GM04503 (cell line): Measurements from ENCODE around the gene SLC41A3.
"Not testable (repeated sequence)": the region's sequence is repeated elsewhere in the genome, so short reads cannot be mapped to it uniquely, and the experiment has no call there.

ENCODE experiments used
- DNase-seq: peaks from one replicate; pipeline ENCODE4 v3.0.0-alpha.2; 2012; ENCODE audit warnings: low read depth

The SLC41A3 gene

DNA sequence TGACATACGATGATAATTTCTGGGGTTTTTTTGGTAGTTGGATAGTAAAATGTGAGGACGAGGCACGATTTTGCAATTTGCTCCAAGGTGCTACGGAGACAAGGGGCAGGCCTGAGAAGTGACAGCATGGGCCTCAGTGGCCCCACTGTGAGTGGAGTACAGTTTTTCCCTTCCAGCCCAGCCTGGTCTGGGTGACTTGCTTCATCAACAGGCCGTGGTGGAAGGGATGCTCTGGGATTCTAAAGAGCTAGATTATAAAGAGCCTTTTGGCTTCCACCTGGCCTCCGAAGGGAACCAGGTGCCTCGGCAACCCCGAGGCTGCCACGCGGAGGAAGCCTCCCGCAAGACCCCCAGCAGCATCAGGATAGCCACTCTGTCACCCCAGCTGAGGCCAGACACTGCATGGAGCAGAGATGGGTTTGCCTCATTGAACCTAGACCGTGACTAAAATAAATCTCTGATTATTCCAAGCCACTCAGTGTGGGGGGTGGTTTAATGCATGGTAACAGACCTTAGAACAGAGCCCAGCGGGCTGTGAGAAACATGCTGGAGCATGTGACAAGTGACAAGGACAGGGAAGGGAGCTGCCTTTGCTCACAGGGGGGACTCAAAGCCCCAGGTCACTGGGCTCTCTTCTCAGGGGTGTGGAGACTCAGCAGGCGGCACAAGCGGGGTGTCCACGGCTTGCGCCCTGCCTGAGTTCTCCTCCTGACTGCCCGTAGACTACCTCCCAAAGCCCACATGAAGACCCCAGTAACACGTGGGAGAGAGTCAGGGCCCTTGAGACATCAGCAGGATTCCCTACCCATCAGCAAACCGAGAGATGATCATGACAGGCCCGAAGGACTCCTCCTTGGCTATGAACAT lies 22.6 kb upstream of the SLC41A3 start:
- no peak for DNase-seq

DNA sequence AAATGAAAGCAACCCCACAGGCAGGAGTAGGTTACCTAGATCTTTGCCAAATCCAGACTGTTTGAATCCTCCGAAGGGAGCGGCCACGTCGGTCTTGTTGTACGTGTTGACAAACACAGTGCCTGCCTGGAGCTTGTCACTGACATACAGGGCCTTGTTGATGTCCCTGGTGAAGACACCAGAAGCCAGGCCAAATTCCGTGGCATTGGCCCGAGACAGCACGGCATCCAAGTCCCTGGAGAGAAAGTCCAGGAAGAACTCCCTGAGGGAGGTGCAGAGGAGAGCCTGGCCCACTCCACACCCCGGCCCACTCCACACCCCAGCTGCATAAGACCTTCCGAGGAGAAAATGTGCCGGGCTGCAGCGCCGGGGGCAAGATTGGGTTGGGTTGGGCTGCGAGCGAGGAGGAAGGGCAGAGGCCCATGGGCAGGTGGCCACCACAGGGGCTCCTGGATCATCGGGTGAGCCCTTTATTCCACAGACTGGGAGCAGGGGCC lies 21.8 kb upstream of the SLC41A3 start:
- no peak for DNase-seq

DNA sequence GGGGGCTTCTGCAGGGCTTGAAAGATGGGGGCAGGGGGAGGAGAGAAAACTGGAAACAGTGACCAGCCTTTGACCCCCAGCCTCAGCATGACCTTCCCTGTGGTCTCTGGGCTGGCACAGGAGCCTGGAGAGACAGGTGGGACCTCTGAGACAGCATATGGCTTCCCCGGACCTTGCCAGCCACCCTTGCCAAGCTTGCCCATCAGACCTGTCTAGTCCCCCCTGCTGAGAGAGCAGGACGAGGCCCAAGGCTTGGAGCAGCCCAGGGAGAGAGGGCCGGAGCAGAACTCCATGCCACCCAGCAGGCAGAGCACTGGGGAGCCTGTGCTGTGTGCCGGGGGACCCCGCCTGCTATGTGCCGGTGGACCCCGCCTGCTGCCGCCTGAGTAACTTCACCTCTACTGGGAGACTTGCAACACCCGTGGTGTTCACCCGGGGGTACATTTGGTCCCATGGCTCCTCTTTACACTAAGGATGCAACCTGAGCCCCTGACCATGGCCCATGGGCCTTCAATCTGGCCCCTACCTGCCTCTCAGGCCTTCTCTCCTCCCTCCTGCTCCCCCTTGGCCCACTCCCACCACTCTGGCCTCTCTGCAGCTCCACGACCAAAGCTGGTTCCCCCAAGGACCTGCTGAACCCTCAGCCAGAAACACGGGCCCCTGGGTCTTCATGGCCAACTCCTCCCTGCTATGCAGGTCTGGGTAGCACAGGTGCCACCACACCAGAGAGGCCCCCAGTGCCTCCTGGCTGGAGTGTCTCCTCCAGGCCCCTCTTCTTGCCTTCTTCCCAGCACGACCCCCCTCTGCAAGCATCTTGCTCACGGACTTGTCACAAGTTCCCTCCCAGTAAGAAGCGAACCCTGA lies 21.1 kb upstream of the SLC41A3 start:
- DNase-seq = no peak

DNA sequence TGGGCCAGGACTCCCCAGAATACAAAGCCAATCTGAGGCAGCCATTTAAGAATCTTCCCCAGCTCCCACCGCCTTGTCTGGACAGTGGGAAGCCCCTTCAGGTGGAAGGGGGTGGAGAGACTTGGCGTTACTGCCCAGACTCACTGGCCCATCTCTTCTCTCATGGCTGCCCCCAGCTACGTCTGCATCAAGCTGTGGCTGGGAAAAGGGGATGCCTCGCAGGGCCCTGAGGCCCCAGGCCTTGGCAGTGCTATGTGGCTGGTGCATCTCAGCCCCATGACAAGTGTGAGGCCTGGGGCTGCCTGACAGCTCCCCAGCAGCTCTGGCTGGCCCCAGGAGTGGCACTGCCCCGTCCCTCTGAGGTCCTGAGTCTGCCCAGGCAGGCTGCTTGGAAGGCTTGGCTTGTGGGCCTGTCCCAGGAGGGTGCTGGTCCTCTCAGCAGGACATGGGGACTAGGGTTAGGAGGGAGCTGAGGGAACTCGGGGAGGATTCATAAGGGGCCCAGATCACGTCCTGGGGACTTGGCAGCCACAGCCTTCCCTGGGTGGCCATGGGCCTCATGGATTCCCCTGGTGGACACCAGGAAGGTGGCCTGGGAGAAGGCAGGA lies 20.2 kb upstream of the SLC41A3 start:
- DNase-seq = no peak

DNA sequence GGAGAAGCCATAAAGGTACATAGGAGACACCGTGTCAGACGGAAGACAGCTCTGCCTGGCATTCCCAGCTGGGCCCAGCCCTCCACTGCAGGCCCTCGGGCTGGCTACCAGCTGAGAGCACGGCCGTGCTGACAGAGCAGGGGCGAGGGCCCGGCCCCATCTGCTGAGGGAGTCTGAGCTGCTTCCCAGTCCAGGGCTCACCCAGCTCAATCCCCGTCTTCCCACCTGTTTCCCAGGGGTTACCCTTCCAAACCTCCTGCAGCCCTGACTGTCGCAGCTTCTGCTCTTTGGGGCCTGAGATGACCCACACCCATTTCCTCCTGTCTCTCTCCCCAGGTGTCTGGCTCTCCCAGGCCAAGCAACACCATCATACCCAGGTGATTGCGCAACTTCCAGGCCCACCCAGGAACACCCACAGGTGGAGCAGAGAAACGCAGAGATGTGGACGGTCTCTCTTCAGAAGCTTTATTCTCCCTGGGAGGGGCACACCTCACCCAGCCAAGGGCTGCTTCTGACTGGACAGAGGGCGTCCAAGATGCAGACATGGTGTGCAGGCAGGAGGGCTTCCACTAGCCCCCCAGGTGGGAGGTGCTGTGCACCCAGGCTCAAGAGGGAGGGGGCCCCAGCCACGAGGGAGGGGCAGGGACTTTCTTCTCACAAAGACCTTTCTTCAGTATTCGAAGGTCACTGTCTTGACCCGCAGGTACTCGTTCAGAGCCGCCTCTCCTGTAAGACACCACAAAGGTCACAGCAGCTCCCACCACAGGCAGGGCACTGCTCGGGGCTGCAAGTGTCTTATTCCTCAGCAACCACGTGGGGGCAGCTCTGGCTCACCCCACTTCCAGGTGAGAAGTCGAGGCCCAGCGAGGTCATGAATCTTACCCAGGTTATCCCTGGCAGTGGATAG lies 19.4 kb upstream of the SLC41A3 start:
- DNase-seq = no peak

DNA sequence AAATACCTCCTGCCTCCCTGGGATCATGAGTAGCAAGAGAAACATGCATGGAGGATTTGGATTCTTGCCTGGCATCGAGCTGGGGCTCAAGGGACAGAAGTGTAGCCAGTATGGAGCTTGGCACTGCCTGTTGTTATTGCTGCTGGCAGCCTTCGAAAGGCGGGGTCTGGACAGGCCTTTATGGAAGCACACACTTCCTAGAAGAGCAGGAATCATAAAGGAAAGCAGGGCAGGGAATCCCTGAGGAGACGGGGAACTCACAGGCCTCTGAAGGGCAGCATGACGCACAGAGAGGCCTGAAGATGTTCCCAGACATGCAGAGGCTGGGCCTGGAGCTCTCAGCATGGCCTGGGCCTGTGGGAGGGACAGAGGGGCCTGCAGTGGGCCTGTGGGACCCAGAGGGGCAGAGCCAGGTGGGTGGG lies 18.6 kb upstream of the SLC41A3 start:
- DNase-seq = peak; percentile 63

DNA sequence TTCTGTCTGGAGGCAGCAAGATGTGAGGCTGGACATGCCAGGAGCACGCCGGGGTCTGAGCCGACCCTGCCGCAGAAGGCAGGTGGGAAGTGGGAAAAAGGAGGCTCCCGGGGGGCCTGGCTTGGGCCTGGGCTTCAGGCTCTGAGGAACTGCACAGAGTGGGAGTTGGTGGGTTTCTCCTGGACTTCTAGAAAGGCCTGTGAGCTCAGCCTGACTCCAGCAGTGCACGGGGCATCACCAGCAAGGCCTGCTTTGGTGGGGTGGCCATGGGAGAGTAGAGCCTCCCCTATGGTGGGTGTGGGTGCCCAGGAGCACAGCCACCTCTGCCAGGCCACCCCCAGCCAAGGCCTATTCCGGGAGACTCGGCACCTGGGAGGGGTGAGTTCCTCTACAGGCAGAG lies 18.1 kb upstream of the SLC41A3 start:
- DNase-seq = no peak

DNA sequence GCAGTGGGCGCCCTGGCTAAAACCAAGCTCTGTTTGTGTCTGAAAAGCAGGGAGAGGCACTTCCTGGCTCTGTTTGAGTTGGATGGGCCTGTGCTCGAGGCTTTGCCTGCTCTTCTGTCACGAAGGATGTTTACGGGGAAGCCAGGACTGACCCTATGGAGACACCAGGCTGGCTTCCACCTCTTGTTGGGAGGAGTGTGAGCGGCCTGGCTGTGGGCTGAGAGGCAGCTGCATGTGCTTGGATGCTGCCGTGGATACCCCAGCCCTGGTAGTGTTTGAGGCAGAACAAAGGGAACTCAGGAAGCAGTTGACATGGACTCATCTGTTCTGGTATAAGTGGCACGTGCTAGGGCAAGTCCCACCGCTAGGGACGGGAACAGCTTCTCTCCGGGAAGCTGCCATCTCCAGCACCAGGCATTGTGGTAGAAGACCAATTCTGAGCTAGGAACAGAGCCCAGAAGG lies 17.6 kb upstream of the SLC41A3 start:
- DNase-seq = no peak

DNA sequence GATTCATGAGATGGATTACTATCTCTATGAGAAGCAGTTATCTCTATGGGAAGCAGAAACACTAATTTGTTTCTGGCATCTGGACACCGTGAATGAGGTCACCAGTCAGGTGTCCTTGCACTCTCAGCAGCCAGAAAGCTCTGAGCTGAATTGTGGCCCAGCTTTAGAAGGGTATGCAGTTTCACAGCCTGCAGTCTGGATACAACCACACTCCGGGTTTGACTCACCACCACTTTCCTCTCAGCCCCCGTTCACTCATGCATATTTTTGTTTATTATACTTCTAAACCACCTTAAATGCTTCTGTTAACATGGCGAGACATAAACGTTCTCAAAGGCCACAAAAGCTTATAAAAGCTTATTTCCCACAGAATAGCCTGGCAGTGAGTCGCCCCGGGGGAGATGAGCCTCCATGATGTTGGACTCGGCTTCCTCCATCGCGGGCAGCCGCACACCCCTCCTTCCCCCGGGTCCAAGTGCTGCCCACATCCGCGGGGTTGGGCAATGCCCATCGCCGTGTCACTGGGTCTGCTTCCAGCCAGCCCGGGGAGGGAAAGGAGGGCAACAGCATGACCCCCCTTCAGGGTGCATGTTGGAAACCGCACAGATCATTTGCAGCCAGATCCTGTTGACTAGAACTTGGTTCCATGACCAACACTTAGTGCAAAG lies 16.8 kb upstream of the SLC41A3 start:
- DNase-seq = no peak

DNA sequence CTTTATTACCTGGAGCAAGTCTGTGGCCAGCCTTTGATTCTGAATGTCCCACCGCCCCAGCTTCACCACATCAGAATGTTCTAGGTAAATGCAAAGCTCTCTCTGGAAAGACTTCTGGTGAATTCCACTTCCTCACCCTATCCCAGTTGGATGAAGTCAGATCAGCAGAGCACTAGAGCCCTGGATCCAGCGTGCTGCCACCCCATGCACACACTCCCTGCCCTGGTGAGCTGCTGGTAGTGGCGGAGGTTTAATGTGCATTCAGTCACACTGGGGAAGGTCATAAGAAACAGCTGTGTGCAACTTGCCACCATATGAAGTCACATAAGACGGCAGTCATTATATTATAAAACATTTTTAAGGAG lies 16.3 kb upstream of the SLC41A3 start:
- DNase-seq = no peak

DNA sequence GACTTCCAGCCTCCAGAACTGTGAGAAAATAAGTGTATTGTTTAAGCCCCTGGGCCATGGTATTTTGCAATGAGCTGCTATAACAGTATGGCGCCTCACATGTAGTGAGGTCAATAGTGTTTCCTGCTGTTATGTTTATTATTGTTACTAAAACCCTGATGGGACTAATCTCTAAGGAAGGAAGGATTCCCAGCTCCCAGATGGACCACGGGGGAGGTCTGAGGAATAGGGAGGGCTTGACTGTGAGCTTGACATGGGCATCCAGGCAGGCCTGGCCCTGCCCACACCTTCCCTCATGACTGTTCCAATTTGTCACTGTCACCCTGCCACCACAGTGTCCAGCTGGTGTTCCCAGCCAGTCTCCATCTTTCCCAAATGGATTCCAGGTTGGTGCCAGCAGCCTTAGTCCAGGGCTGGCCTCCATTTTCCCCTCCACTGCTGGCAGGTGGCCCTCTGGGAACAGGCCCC lies 14.5 kb upstream of the SLC41A3 start:
- DNase-seq = no peak

DNA sequence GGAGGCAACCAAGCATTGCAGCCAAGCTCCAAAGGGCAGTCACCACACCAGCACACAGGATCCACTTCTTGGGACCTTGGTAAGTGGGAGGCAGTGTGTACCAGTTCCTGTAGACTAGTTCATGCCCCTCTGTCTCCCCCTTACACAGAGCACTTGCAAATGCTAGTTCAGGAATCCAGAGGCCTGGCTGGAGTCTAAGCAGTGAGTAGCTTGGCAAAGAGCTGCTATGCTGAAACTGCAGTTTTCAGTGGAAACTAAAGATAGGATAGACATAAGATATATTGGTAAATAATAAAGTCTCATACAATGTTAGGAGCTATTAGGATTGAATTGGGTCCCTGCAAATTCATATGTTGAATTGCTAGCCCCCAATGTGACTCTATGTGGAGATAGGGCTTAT lies 13.9 kb upstream of the SLC41A3 start:
- DNase-seq = no peak

DNA sequence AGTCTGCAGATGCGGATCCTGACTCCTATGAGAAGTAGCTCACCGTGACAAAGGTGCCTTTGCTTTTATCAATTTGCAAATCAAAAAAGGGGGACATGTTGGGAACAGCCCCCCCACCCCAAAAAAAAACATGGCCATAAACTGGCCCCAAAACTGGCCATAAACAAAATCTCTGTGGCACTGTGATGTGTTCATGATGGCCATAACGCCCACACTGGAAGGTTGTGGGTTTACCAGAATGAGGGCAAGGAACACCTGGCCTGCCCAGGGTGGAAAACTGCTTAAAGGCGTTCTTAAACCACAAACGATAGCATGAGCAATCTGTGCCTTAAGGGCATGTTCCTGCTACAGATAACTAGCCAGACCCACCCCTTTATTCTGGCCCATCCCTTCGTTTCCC lies 12.3 kb upstream of the SLC41A3 start:
- not testable (repeated sequence) for DNase-seq

DNA sequence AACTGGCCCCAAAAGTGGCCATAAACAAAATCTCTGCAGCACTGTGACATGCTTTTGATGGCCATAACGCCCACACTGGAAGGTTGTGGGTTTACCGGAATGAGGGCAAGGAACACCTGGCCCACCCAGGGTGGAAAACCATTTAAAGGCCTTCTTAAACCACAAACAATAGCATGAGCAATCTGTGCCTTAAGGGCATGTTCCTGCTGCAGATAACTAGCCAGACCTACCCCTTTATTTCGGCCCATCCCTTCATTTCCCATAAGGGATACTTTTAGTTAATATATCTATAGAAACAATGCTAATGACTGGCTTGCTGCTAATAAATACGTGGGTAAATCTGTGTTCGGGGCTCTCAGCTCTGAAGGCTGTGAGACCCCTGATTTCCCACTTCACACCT lies 8.2 kb upstream of the SLC41A3 start:
- not testable (repeated sequence) for DNase-seq

DNA sequence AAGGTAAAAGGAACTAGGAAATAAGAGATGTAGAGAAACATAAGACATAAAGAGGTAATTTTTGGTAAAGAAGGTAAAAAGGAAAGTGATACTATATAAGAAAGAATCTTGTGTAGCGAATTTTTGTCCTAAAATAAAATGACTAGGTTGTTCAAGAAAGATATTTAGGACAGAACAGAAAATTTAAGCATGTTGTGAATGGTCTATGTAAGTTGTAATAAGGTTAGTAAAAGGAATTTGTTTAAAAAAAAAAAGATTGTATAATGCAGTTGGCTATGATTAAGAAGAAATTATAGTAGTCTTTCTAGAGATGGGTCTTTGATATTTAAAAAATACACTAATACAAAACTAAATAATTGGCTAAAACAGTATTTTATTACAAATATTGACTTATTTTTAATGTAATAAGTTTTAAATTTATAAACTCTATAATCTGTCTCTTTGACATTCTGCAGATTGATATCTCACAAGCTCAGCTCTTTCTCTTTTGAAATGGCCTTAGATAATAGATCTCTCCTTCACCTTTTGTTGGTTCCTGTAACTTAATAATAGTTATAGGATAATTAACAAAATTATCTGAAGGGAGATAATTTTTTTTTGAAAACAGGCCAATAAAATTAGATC lies 3.7 kb upstream of the SLC41A3 start:
- DNase-seq = no peak

DNA sequence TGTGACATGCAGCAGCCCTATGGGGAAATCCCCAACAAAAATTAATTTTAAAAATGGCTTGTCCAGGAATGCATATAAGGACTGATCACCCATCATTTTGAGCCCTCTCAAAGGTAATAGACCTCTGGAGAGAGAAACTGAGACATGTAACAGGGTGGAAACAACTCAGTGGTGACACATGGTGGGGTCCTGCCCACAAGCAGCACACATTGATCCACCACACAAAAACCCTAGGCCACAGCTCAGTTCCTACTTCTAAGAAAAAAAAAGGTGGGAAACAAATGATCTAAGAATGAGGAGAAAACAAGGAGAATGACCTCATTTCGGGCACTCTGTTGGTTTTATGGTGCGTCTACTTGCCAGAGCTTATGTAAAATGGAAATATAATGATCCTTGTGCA lies 1.9 kb upstream of the SLC41A3 start:
- DNase-seq = no peak

DNA sequence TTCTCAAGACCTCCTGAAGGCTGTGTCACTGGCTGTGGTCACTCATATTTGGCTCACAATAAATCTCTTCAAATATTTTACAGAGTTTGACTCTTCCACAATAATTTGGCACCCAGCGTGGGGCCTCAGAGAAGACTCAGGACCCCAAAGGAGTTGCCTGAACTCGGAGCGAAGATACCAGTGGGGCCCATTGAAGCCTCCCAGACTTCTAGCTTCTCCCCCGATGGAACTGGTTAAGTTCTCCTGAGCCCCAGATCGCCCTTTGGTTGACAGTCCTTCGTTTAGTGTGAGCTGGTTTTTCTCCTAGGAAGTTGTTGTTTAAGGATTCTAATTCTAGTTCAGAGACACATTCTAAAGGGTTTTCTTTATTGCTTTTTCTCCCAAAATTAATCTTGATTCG lies 1.4 kb upstream of the SLC41A3 start:
- no peak for DNase-seq

DNA sequence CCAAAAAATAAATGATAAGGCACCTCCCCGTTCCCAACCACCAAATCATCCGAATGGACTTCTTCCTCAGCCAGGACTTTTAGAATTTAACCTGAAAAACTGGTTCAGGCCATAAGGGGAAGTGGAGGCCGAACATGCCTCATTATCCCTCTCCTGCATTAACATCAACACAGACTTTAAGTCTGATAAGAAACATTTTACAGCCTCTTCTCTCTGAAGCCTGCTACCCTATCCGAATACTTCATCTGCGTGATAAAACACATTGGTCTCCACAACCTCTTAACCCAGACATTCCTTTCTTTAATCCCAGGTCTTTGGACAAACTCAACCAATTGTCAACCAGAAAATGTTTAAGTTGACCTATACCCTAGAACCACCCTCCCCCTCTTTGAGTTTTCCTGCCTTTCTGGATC lies 850 bp upstream of the SLC41A3 start:
- no peak for DNase-seq

DNA sequence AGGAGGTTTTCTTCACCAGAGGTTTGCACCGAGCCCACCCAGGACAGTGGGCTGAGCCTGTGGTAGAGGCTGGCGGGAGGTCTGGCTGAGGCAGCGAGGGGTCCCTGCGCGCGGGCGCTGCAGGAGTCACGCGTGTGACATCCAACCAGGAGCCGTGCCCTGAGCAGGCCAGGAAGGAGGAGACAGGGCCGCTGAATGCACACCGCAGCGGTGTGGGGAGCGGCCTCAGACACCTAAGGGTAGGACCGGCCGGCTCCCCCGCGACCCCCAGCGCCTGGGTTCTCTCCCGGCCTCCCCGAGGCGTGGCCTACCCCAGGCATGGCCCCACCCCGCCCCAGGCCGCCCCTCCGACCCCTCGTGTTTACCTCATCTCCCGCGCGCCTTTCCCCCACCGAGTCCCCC lies 412 bp downstream of the SLC41A3 start:
- DNase-seq = no peak

DNA sequence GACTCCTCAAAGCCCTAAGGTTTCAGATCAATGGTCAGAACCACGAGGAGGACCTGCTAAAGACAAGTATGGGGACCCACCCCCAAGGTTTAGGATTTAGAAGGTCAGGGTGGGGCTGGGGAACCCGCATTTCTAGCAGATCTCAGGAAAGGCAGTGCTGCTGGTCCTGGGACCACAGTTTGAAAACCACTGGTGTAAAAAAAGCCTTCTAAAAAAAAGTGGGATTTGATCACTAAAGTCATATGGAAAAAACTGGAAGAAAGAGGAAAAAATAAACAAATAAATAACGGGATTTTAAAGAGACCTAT lies 832 bp downstream of the SLC41A3 start:
- DNase-seq = no peak
